Measurements from ENCODE around the gene CCL4. TPM values are rescaled to one million over a fixed set of nuclear protein-coding genes. Genes with fewer than 3 reads are reported as not detected.
A peak's percentile ranks its signal among the peaks of the same experiment; 100 is the strongest.

CCL4 gene
- total RNA-seq, 3 donors from 2014 or later, result 3.7 to 8.8 (median 4.1) TPM

GRCh38 chr17:36133602-36134236 lies 30.1 kb downstream of the CCL4 start:
- ATAC-seq (peak; percentile 67), DNase-seq (peak in 1 of 3 donors; percentile 83)
- H3K4me1 ChIP-seq (ENCODE audit: low read depth), result peaks cover 37% of the 10 kb centered on the region
- TF ChIP-seq CTCF (IDR thresholded peaks at IDR 0.05), result no peak
- no peaks in the 10 kb centered on the region for H3K9me3 ChIP-seq
- no peaks in the 10 kb centered on the region for H3K36me3 ChIP-seq (ENCODE audit: low read depth)
- H3K4me3 ChIP-seq, result no peak overlapping the region
- intact Hi-C loops (cut with DNase I, micrococcal nuclease), result no loop called here

- DNase-seq (no peak), ATAC-seq (peak; percentile 7)
- intact Hi-C loops (cut with DNase I, micrococcal nuclease), result no loop called here
- Histone ChIP-seq H3K36me3 (ENCODE audit: low read depth) (no peaks in the 10 kb centered on the region), H3K4me3 (no peak overlapping the region), H3K4me1 (ENCODE audit: low read depth) (peaks cover 22% of the 10 kb centered on the region), H3K9me3 (no peaks in the 10 kb centered on the region)
- no peak for TF ChIP-seq CTCF (IDR thresholded peaks at IDR 0.05)
Measured at GRCh38 chr17:36135465-36135864, 31.8 kb downstream of the CCL4 start.

- Histone ChIP-seq H3K4me3 (no peak overlapping the region), H3K36me3 (ENCODE audit: low read depth) (no peaks in the 10 kb centered on the region), H3K4me1 (ENCODE audit: low read depth) (peaks cover 22% of the 10 kb centered on the region), H3K9me3 (no peaks in the 10 kb centered on the region)
- peak in 2 of 3 donors; percentile 41 to 75 for DNase-seq
- intact Hi-C loops (cut with DNase I, micrococcal nuclease), result no loop called here
- no peak for TF ChIP-seq CTCF (IDR thresholded peaks at IDR 0.05)
- peak; percentile 82 for ATAC-seq
Measured at GRCh38 chr17:36136036-36136435, 32.4 kb downstream of the CCL4 start.

- ATAC-seq (peak; percentile 25), DNase-seq (no peak)
- Histone ChIP-seq H3K36me3 (ENCODE audit: low read depth) (no peaks in the 10 kb centered on the region), H3K4me1 (ENCODE audit: low read depth) (peaks cover 21% of the 10 kb centered on the region), H3K4me3 (no peak overlapping the region), H3K9me3 (no peaks in the 10 kb centered on the region)
- intact Hi-C loops (cut with DNase I, micrococcal nuclease), result no loop called here
- no peak for TF ChIP-seq CTCF (IDR thresholded peaks at IDR 0.05)
Measured at GRCh38 chr17:36136439-36136838, 32.8 kb downstream of the CCL4 start.

GRCh38 chr17:36142235-36142634 lies 38.6 kb downstream of the CCL4 start:
- Histone ChIP-seq H3K4me3 (no peak overlapping the region), H3K9me3 (no peaks in the 10 kb centered on the region), H3K36me3 (ENCODE audit: low read depth) (no peaks in the 10 kb centered on the region), H3K4me1 (ENCODE audit: low read depth) (peaks cover 15% of the 10 kb centered on the region)
- intact Hi-C loops (cut with DNase I, micrococcal nuclease), result loop anchor here in 1 of 2 donors (10.0 kb wide), 1 partner anchor 167 kb away; no protein-coding TSS in a partner anchor
- DNase-seq (peak in 1 of 3 donors; percentile 77), ATAC-seq (peak; percentile 89)
- no peak for TF ChIP-seq CTCF (IDR thresholded peaks at IDR 0.05)
